ENCODE measurements around the gene FGD6.

- TF ChIP-seq CTCF (conservative IDR thresholded peaks at IDR 0.05 in 1 of 2, IDR thresholded peaks at IDR 0.05 in 1 of 2; ENCODE audit: low read depth in 1 of 2, low read length in 2 of 2) (no peak), EZH2 (IDR thresholded peaks at IDR 0.05; ENCODE audit: low read length, missing control alignments) (no peak)
Measured at GRCh38 chr12:95089462-95089861, 127.8 kb downstream of the FGD6 start.

Measured in fibroblast of lung (primary cell).